Karpas-422 (cell line): ENCODE results near the gene PRRC2B. TPM values are rescaled to one million over a fixed set of nuclear protein-coding genes. Genes with fewer than 3 reads are reported as not detected.
"Not testable (repeated sequence)": the region's sequence is repeated elsewhere in the genome, so short reads cannot be mapped to it uniquely, and the experiment has no call there.

Source experiments
- DNase-seq: peaks from one replicate; pipeline ENCODE4 v3.0.0-alpha.2; 2015
- H2AFZ ChIP-seq: fragments of 200-600 bp; sonication (generic); 2 replicates; pipeline ENCODE4 v1.6.1; 2014; ENCODE audit warnings: antibody characterized with exemption, low read length, mixed read lengths
- H3K27ac ChIP-seq: fragments of 200-600 bp; sonication (generic); 2 replicates; pipeline ENCODE4 v1.5.1; 2014; ENCODE audit warnings: mild to moderate bottlenecking, low read length, moderate library complexity
- H3K27me3 ChIP-seq: fragments of 200-600 bp; sonication (generic); 2 replicates; pipeline ENCODE4 v1.6.1; 2014; ENCODE audit warnings: low read length, mixed read lengths
- H3K36me3 ChIP-seq: fragments of 200-600 bp; sonication (generic); 2 replicates; pipeline ENCODE4 v1.6.1; 2014; ENCODE audit warnings: low read length, mixed read lengths; ENCODE audit not compliant: insufficient read depth
- H3K4me1 ChIP-seq: fragments of 200-600 bp; sonication (generic); 2 replicates; pipeline ENCODE4 v1.6.1; 2014; ENCODE audit warnings: mild to moderate bottlenecking, low read length, mixed read lengths
- H3K4me2 ChIP-seq: fragments of 200-600 bp; sonication (generic); 2 replicates; pipeline ENCODE4 v1.6.1; 2014; ENCODE audit warnings: low read length, low read depth, mild to moderate bottlenecking; ENCODE audit not compliant: poor library complexity, severe bottlenecking
- H3K4me3 ChIP-seq: fragments of 200-600 bp; sonication (generic); 2 replicates; pipeline ENCODE4 v1.5.1; 2014; ENCODE audit warnings: mild to moderate bottlenecking, antibody characterized with exemption, low read length, mixed read lengths
- H3K79me2 ChIP-seq: fragments of 200-600 bp; sonication (generic); 2 replicates; pipeline ENCODE4 v1.6.1; 2014; ENCODE audit warnings: mild to moderate bottlenecking, low read length, mixed read lengths
- H3K9ac ChIP-seq: fragments of 200-600 bp; sonication (generic); 2 replicates; pipeline ENCODE4 v1.6.0; 2014; ENCODE audit warnings: low read length
- H3K9me2 ChIP-seq: fragments of 200-600 bp; sonication (generic), shearing (Covaris generic); replicated peaks from 2 replicates; pipeline ENCODE4 v1.6.0; 2014; ENCODE audit warnings: mild to moderate bottlenecking, low read length, moderate library complexity; ENCODE audit not compliant: insufficient read depth
- H3K9me3 ChIP-seq: fragments of 300-700, 200-600 bp; sonication (generic); 2 replicates; pipeline ENCODE4 v1.6.1; 2014; ENCODE audit warnings: low read length, mixed read lengths
- H4K20me1 ChIP-seq: fragments of 200-600 bp; sonication (generic); 2 replicates; pipeline ENCODE4 v1.6.1; 2014; ENCODE audit warnings: mild to moderate bottlenecking, antibody characterized with exemption, low read length, low read depth; ENCODE audit not compliant: insufficient read depth
- total RNA-seq: library from RNA; depleted of rRNA; stranded (reverse); fragments of >200 nt; shearing (Covaris generic); gene quantifications from 2 replicates; pipeline ENCODE4 v1.2.3, GENCODE V29; 2014; ENCODE audit warnings: low replicate concordance; rRNA removed

PRRC2B gene
- total RNA-seq = 83.8 and 87.6 TPM in 2 replicates

- H3K27me3 ChIP-seq = no peaks in the 10 kb centered on the region
- peak within 1 kb of the TSS; percentile 80 for H3K9ac ChIP-seq
- peaks cover 17% of the 10 kb centered on the region for H3K36me3 ChIP-seq
- H3K27ac ChIP-seq = peak within 1 kb of the TSS; percentile 79
- peak within 1 kb of the TSS; percentile 98 for H3K4me2 ChIP-seq
- no peaks in the 10 kb centered on the region for H3K9me3 ChIP-seq
- peaks cover 44% of the 10 kb centered on the region for H3K4me1 ChIP-seq
- peak within 1 kb of the TSS; percentile 86 for H3K4me3 ChIP-seq
- H4K20me1 ChIP-seq = peaks cover 39% of the 10 kb centered on the region
- H2AFZ ChIP-seq = peak within 1 kb of the TSS; percentile 94
- DNase-seq = peak; percentile 96
- H3K9me2 ChIP-seq = no peaks in the 10 kb centered on the region
- H3K79me2 ChIP-seq = peaks cover 45% of the 10 kb centered on the region
Measured at GRCh38 chr9:131393622-131394463, at the start of gene PRRC2B. Gene PRRC2B, plus strand, starts transcription at chr9:131394086. Its CDS starts 36,059 bp downstream, at chr9:131430145.

DNA sequence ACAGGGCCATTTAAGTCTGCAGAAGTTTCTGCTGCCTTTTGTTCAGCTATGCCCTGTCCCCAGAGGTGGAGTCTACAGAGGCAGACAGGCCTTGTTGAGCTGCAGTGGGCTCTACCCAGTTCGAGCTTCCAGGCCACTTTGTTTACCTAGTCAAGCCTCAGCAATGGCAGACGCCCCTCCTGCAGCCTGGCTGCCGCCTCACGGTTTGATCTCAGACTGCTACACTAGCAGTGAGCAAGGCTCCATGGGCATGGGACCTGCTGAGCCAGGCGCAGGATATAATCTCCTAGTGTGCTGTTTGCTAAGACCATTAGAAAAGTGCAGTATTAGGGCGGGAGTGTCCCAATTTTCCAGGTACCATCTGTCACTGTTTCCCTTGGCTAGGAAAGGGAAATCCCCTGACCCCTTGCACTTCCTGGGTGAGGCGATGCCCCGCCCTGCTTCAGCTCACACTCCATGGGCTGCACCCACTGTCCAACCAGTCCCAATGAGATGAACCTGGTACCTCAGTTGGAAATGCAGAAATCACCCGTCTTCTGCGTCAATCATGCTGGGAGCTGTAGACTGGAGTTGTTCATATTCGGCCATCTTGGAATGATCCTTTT, 48.9 kb upstream of the PRRC2B start:
- not testable (repeated sequence) for H4K20me1 ChIP-seq, H3K36me3 ChIP-seq, H3K9me3 ChIP-seq, H3K9ac ChIP-seq, H3K27me3 ChIP-seq, H3K27ac ChIP-seq, H2AFZ ChIP-seq, H3K4me3 ChIP-seq, H3K4me1 ChIP-seq, H3K4me2 ChIP-seq, H3K79me2 ChIP-seq, DNase-seq, H3K9me2 ChIP-seq

- Histone ChIP-seq H3K4me1 (peaks cover 7% of the 10 kb centered on the region), H3K36me3 (no peaks in the 10 kb centered on the region), H2AFZ (no peak overlapping the region), H4K20me1 (no peaks in the 10 kb centered on the region), H3K79me2 (no peaks in the 10 kb centered on the region), H3K9ac (no peak overlapping the region), H3K4me2 (no peak overlapping the region), H3K4me3 (no peak overlapping the region), H3K27ac (no peak overlapping the region), H3K9me2 (no peaks in the 10 kb centered on the region), H3K27me3 (no peaks in the 10 kb centered on the region), H3K9me3 (no peaks in the 10 kb centered on the region)
- DNase-seq = no peak
Measured at GRCh38 chr9:131346559-131346958, 47.3 kb upstream of the PRRC2B start.

GRCh38 chr9:131347376-131348020, 46.4 kb upstream of the PRRC2B start:
- H4K20me1 ChIP-seq = no peaks in the 10 kb centered on the region
- H3K79me2 ChIP-seq = no peaks in the 10 kb centered on the region
- no peak overlapping the region for H3K4me3 ChIP-seq
- no peak for DNase-seq
- H3K4me1 ChIP-seq = peaks cover 7% of the 10 kb centered on the region
- no peaks in the 10 kb centered on the region for H3K27me3 ChIP-seq
- no peaks in the 10 kb centered on the region for H3K36me3 ChIP-seq
- H3K9me3 ChIP-seq = no peaks in the 10 kb centered on the region
- H3K27ac ChIP-seq = no peak overlapping the region
- no peaks in the 10 kb centered on the region for H3K9me2 ChIP-seq
- H3K4me2 ChIP-seq = no peak overlapping the region
- no peak overlapping the region for H3K9ac ChIP-seq
- no peak overlapping the region for H2AFZ ChIP-seq

DNA sequence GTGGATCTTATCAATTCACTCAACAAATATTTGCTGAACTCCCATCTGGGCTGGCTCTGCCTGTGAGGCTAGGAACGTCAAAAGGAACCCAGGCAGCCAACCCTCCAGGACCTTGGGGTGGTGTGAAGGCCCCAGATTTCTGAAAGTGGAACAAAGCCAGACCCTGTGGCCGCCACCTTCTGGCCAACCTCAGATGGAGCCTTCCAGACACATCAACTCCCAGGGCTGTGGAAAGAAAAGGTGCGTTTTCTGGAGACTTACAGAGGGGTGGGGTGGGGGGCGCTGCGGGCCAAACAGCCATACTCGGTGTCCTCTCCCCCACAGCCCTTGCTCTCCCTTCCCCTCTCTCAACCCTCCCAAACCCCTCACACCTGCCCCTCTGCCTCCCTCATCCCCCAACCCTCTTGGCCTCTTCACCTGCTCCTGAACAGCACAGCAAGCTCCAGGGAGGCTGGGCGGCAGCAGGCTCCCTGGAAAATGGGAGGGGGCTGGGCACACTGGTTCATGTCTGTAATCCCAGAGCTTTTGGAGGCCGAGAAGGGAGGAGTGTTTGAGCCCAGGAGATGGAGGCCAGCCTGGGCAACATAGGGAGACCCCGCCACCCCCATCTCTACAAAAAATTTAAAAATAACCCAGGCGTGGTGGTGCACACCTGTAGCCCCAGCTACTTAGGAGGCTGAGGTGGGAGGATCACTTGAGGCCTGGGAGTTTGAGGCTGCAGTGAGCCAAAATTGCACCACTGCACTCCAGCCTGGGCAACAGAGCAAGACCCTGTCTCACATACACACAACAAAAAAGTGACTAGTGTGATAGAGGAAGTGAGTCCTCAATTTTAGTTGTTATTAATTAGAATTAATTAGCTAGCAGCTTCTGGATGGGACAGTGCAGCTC, 45.0 kb upstream of the PRRC2B start:
- no peak overlapping the region for H3K4me3 ChIP-seq
- peak; percentile 55 for DNase-seq
- no peaks in the 10 kb centered on the region for H3K9me3 ChIP-seq
- H3K9me2 ChIP-seq = no peaks in the 10 kb centered on the region
- H3K4me2 ChIP-seq = no peak overlapping the region
- H3K36me3 ChIP-seq = no peaks in the 10 kb centered on the region
- peaks cover 7% of the 10 kb centered on the region for H3K4me1 ChIP-seq
- no peak overlapping the region for H3K27ac ChIP-seq
- H4K20me1 ChIP-seq = no peaks in the 10 kb centered on the region
- no peak overlapping the region for H3K9ac ChIP-seq
- H3K27me3 ChIP-seq = no peaks in the 10 kb centered on the region
- H3K79me2 ChIP-seq = no peaks in the 10 kb centered on the region
- H2AFZ ChIP-seq = no peak overlapping the region

DNA sequence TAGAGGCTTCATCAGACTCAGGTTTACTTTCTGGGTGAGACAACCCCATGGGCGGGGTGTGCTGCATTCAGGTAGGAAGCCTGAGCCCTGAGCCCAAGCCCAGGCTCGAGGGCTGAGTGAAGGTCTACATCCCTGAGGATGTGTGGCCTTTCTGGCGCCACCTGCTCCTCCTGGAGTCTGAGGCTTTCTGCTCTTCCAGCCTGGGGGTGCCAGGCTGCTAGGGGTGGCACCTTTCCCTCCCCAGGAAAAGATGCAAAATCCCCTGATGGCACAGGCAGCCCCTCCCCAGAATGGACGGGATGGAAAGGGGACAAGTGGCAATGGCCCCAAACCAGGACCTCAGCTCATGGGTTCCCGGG, 44.4 kb upstream of the PRRC2B start:
- H3K9ac ChIP-seq = no peak overlapping the region
- no peak overlapping the region for H2AFZ ChIP-seq

DNA sequence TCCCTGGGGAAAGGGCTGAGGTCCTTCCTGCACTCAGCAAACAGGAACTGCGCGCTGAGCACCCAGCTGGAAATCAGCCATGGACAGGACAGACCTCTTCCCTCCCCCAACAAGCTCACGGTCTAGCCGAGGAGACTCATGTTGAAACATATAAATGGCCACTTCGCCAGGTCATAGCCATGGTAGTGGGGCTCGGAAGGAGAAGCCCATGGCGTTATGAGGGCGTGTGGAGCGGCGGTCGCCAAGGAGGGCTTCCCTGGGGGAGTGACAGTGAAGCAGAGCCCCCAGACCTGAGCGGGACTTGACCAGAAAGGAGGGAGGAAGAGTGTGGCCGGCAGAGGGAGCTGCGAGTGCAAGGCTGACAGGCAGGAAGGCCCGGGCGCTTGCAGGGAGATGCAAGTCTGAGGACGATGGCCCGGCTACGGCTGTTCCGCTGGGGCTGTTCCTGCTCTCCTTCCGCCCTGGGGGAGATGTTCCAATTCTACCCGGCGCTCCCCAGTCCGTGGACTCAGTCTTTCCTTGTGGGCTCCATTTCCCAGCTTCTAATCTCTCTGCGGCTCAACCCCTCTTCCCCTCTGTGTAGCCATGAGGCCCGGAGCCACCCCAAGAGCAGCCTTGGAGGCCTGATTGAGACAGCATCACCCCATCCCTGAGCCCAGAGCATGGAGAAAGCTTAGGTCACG, 43.9 kb upstream of the PRRC2B start:
- H3K9me2 ChIP-seq = no peaks in the 10 kb centered on the region
- 0 out of 2 replicates have a peak overlapping the region, but pooled peaks have one; percentile 69 for H2AFZ ChIP-seq

More for the DNA sequence above, 44.4 kb upstream of the PRRC2B start:
- no peaks in the 10 kb centered on the region for H3K9me3 ChIP-seq
- no peaks in the 10 kb centered on the region for H3K36me3 ChIP-seq
- H3K79me2 ChIP-seq = no peaks in the 10 kb centered on the region
- no peaks in the 10 kb centered on the region for H3K27me3 ChIP-seq
- peaks cover 7% of the 10 kb centered on the region for H3K4me1 ChIP-seq
- H3K4me3 ChIP-seq = no peak overlapping the region
- H3K9me2 ChIP-seq = no peaks in the 10 kb centered on the region
- DNase-seq = no peak
- no peaks in the 10 kb centered on the region for H4K20me1 ChIP-seq
- no peak overlapping the region for H3K4me2 ChIP-seq
- H3K27ac ChIP-seq = no peak overlapping the region

More for the DNA sequence above, 43.9 kb upstream of the PRRC2B start:
- H3K9ac ChIP-seq = peak overlapping the region; percentile 38; the same call in 1 of the 2 replicates
- H3K27ac ChIP-seq = no peak overlapping the region
- H3K36me3 ChIP-seq = no peaks in the 10 kb centered on the region
- no peak overlapping the region for H3K4me3 ChIP-seq
- no peaks in the 10 kb centered on the region for H3K9me3 ChIP-seq
- H4K20me1 ChIP-seq = no peaks in the 10 kb centered on the region
- no peaks in the 10 kb centered on the region for H3K27me3 ChIP-seq
- no peaks in the 10 kb centered on the region for H3K79me2 ChIP-seq
- H3K4me2 ChIP-seq = peak overlapping the region; percentile 47
- DNase-seq = peak; percentile 93
- peaks cover 7% of the 10 kb centered on the region for H3K4me1 ChIP-seq
